ENCODE measurements around the gene ST8SIA2. TPM values are rescaled to one million over a fixed set of nuclear protein-coding genes. Genes with fewer than 3 reads are reported as not detected.

ST8SIA2 gene
- total RNA-seq, 1 donor from 2014 or later: 13.6 TPM

DNA sequence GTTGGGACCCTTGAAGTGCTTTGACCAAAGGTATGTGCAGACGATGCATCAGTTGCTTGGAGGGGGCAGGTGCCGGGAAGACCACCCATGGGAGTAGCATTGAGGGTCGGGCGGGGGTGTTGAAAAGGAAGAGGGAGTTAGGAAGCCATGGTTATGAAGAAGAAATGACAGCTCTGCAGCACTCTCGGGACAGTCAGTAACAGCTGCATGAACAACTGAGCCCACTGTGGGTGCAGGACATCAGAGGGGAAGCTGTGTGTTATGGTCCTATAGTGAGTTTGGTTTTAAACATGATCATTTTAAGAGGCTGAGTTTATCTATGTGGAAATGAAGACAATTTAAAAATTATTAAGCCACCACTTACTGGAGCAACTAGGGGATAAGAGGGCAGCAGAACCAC, 17.6 kb downstream of the ST8SIA2 start:
- Mint-ChIP-seq H3K9me3 (no peaks in the 10 kb centered on the region), H3K27ac (no peak overlapping the region), H3K4me3 (no peak overlapping the region), H3K27me3 (ENCODE audit: insufficient read depth, low read depth) (peaks cover 7% of the 10 kb centered on the region), H3K36me3 (peaks cover 40% of the 10 kb centered on the region), H3K4me1 (peaks cover 43% of the 10 kb centered on the region)
- no peak for DNase-seq (ENCODE audit: low spot score)
- Histone ChIP-seq H3K27me3 (peaks cover 64% of the 10 kb centered on the region), H3K4me2 (no peak overlapping the region), H3K27ac (no peak overlapping the region), H4K20me1 (ENCODE audit: low read depth) (peaks cover 81% of the 10 kb centered on the region), H3K9ac (no peak overlapping the region), H3K9me3 (ENCODE audit: low read depth) (no peaks in the 10 kb centered on the region), H3K4me1 (peaks cover 35% of the 10 kb centered on the region), H3K4me3 (no peak overlapping the region), H3F3A (ENCODE audit: low read depth) (peaks cover 14% of the 10 kb centered on the region), H3K36me3 (no peaks in the 10 kb centered on the region), H2AFZ (replicated peaks) (no peak overlapping the region), H3K79me2 (ENCODE audit: low read depth) (peaks cover 4% of the 10 kb centered on the region)
- TF ChIP-seq EZH2phosphoT487 (IDR thresholded peaks at IDR 0.05) (no peak), EZH2 (IDR thresholded peaks at IDR 0.05) (no peak)
- TF ChIP-seq, protein P1, sequence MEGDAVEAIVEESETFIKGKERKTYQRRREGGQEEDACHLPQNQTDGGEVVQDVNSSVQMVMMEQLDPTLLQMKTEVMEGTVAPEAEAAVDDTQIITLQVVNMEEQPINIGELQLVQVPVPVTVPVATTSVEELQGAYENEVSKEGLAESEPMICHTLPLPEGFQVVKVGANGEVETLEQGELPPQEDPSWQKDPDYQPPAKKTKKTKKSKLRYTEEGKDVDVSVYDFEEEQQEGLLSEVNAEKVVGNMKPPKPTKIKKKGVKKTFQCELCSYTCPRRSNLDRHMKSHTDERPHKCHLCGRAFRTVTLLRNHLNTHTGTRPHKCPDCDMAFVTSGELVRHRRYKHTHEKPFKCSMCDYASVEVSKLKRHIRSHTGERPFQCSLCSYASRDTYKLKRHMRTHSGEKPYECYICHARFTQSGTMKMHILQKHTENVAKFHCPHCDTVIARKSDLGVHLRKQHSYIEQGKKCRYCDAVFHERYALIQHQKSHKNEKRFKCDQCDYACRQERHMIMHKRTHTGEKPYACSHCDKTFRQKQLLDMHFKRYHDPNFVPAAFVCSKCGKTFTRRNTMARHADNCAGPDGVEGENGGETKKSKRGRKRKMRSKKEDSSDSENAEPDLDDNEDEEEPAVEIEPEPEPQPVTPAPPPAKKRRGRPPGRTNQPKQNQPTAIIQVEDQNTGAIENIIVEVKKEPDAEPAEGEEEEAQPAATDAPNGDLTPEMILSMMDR (IDR thresholded peaks at IDR 0.05): no peak

DNA sequence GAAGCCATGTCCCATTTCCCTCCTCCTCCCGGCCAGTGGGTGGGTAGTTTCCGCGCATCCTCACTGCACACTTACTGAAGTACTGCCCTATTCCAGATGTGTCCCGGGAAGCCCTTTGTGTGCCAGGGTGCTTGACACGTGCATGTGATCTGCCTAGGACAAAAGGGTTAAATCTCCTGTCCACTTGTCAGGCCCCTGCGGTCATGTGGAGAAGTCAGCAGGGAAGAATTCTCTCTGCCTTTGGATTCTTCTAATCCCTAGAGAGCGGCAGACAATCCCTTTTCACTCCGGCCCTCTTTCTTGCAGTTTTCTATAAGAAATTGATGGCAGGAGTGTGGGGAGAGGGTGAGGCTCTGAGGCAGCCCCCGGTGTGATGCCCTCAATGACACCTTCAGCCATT, 19.8 kb downstream of the ST8SIA2 start:
- Histone ChIP-seq H3K36me3 (no peaks in the 10 kb centered on the region), H3F3A (ENCODE audit: low read depth) (peaks cover 14% of the 10 kb centered on the region), H3K4me3 (no peak overlapping the region), H3K9ac (no peak overlapping the region), H3K27me3 (peaks cover 75% of the 10 kb centered on the region), H3K79me2 (ENCODE audit: low read depth) (no peaks in the 10 kb centered on the region), H3K9me3 (ENCODE audit: low read depth) (no peaks in the 10 kb centered on the region), H4K20me1 (ENCODE audit: low read depth) (peaks cover 67% of the 10 kb centered on the region), H2AFZ (replicated peaks) (no peak overlapping the region), H3K4me2 (peak overlapping the region; percentile 67), H3K4me1 (peaks cover 32% of the 10 kb centered on the region), H3K27ac (no peak overlapping the region)
- H3K27ac Mint-ChIP-seq: peak overlapping the region; percentile 82
- H3K9me3 Mint-ChIP-seq: peaks cover 2% of the 10 kb centered on the region
- H3K4me1 Mint-ChIP-seq: peaks cover 30% of the 10 kb centered on the region
- no peak overlapping the region for H3K4me3 Mint-ChIP-seq
- peaks cover 48% of the 10 kb centered on the region for H3K36me3 Mint-ChIP-seq
- peak; percentile 96 for TF ChIP-seq EZH2phosphoT487 (IDR thresholded peaks at IDR 0.05)
- TF ChIP-seq, protein P1 (IDR thresholded peaks at IDR 0.05): no peak
- peaks cover 7% of the 10 kb centered on the region for H3K27me3 Mint-ChIP-seq (ENCODE audit: insufficient read depth, low read depth)
- peak; percentile 94 for DNase-seq (ENCODE audit: low spot score)

DNA sequence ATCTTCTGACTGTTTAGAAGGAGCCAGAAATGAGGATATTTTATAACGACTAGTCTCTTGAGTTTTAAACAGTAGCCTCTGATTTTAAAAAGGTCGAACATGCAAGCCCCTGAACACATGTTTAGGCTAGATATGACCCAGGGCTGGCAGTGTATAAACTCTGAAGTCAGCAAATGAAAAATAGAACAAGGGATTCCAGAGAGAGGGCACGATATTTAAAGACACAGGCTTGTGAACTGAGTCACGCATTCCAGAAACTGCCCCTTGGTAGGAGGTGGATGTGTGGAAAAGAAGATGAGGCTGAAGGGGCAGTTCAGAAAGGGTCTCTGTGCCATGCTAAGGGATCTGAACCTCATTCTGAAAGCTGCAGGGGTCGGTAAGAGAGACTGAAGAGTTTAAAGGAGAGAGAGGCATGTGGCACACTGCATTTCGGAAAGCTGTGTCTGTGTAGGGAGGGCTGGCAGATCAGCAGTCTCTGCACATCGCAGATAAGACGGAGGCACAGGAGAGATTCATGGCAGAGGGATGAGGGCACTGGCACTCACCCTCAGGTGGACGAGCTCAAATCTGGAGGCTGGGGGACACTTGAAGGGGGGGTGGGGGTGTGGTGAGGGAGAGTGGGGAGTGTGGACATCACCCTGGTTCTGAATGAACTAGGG, 22.1 kb downstream of the ST8SIA2 start:
- Histone ChIP-seq H3K9me3 (ENCODE audit: low read depth) (no peaks in the 10 kb centered on the region), H3K27me3 (peaks cover 59% of the 10 kb centered on the region), H3K27ac (no peak overlapping the region), H3K9ac (no peak overlapping the region), H3K36me3 (no peaks in the 10 kb centered on the region), H3F3A (ENCODE audit: low read depth) (peaks cover 7% of the 10 kb centered on the region), H3K79me2 (ENCODE audit: low read depth) (no peaks in the 10 kb centered on the region), H3K4me2 (no peak overlapping the region), H3K4me3 (no peak overlapping the region), H4K20me1 (ENCODE audit: low read depth) (peaks cover 50% of the 10 kb centered on the region), H2AFZ (replicated peaks) (no peak overlapping the region), H3K4me1 (peaks cover 22% of the 10 kb centered on the region)
- peaks cover 53% of the 10 kb centered on the region for H3K36me3 Mint-ChIP-seq
- DNase-seq (ENCODE audit: low spot score): no peak
- peaks cover 19% of the 10 kb centered on the region for H3K4me1 Mint-ChIP-seq
- peaks cover 7% of the 10 kb centered on the region for H3K9me3 Mint-ChIP-seq
- no peak overlapping the region for H3K27ac Mint-ChIP-seq
- H3K4me3 Mint-ChIP-seq: no peak overlapping the region
- H3K27me3 Mint-ChIP-seq (ENCODE audit: insufficient read depth, low read depth): peaks cover 7% of the 10 kb centered on the region
- TF ChIP-seq, protein P1 (IDR thresholded peaks at IDR 0.05): no peak
- TF ChIP-seq EZH2 (IDR thresholded peaks at IDR 0.05) (no peak), EZH2phosphoT487 (IDR thresholded peaks at IDR 0.05) (no peak)

Data from neural progenitor cell (in vitro differentiated cells).